ENCODE measurements around the gene EIF3J. TPM values are rescaled to one million over a fixed set of nuclear protein-coding genes. Genes with fewer than 3 reads are reported as not detected.

Gene EIF3J
- total RNA-seq, 1 experiment from 2014 or later = 129 TPM

GRCh38 chr15:44532689-44533088 lies 4.3 kb upstream of the EIF3J start:
- Histone ChIP-seq H3K56ac (ENCODE audit: insufficient read length, low read depth, low read length) (no peak overlapping the region), H3K4ac (ENCODE audit: low read depth, low read length) (no peak overlapping the region), H2BK12ac (ENCODE audit: insufficient read length, low read depth, low read length) (no peak overlapping the region), H3K4me2 (ENCODE audit: insufficient read depth, insufficient read length, low read length) (no peak overlapping the region), H2AFZ (ENCODE audit: low read length) (no peak overlapping the region), H4K91ac (ENCODE audit: insufficient read length, low read depth, low read length) (no peak overlapping the region), H2BK5ac (ENCODE audit: insufficient read length, low read length) (no peak overlapping the region), H2BK20ac (ENCODE audit: low read depth, low read length, poor library complexity, severe bottlenecking) (no peak overlapping the region), H3K79me2 (ENCODE audit: insufficient read depth, low read length) (peaks cover 2% of the 10 kb centered on the region; the same call in 1 of the 2 replicates), H3K4me1 (ENCODE audit: insufficient read depth, low read length) (no peaks in the 10 kb centered on the region), H4K20me1 (ENCODE audit: control insufficient read depth, insufficient read depth, insufficient read length) (no peaks in the 10 kb centered on the region), H3T11ph (ENCODE audit: low read length) (no peak overlapping the region), H2BK120ac (ENCODE audit: low read depth, low read length, poor library complexity, severe bottlenecking) (no peak overlapping the region), H3K23ac (ENCODE audit: insufficient read length, low read depth, low read length) (no peak overlapping the region), H3K14ac (ENCODE audit: insufficient read depth, low read length) (no peak overlapping the region), H3K23me2 (ENCODE audit: insufficient read length, low read depth, low read length, poor library complexity, severe bottlenecking) (peaks cover 10% of the 10 kb centered on the region), H4K8ac (replicated peaks; ENCODE audit: insufficient read length, low read depth, low read length) (no peak overlapping the region), H4K5ac (ENCODE audit: insufficient read length, low read depth, low read length) (no peak overlapping the region), H3K18ac (ENCODE audit: insufficient read length, low read depth, low read length) (no peak overlapping the region), H3K79me1 (ENCODE audit: insufficient read depth, low read depth, low read length, poor library complexity, severe bottlenecking) (no peaks in the 10 kb centered on the region), H3K9me3 (ENCODE audit: control insufficient read depth, low read depth, low read length) (no peaks in the 10 kb centered on the region), H3K27ac (ENCODE audit: insufficient read length, low read depth, low read length) (no peak overlapping the region), H2BK15ac (ENCODE audit: low read depth, low read length) (no peak overlapping the region), H3K27me3 (ENCODE audit: insufficient read depth, low read length) (no peaks in the 10 kb centered on the region), H2AK5ac (ENCODE audit: insufficient read length, low read length) (no peak overlapping the region), H3K9ac (ENCODE audit: extremely low read depth, insufficient read length, low read length) (no peak overlapping the region)
- WGBS (ENCODE audit: extremely low coverage, insufficient read length, low lambda C conversion rate) = no CpG with 5 or more reads among the region's 3 CpGs
- Mint-ChIP-seq H3K4me3 (peak overlapping the region in 1 of 2 experiments; percentile 29; a peak in 1 of 5 replicates), H3K36me3 (ENCODE audit: insufficient read depth in 1 of 3, low read depth in 3 of 3) (peaks cover 1 to 13% (median 6%) of the 10 kb centered on the region in 3 experiments; a peak in 5 of 7 replicates), H3K27me3 (ENCODE audit: low read depth) (no peaks in the 10 kb centered on the region), H3K4me1 (peaks cover 10 to 15% of the 10 kb centered on the region in 2 experiments), H3K9me3 (no peaks in the 10 kb centered on the region), H3K27ac (no peak overlapping the region; a peak in 2 of 7 replicates)
- no peak for DNase-seq
- peak; percentile 54; the same call in 2 of the 3 replicates for TF ChIP-seq CTCF (conservative IDR thresholded peaks at IDR 0.05)
